HepG2 (cell line): ENCODE measurements around the gene SEMA7A. TPM values are rescaled to one million over a fixed set of nuclear protein-coding genes. Genes with fewer than 3 reads are reported as not detected.

Experiments
- HDAC2 ChIP-seq: sonication (generic); formaldehyde crosslinking; IDR thresholded peaks from 2 replicates; pipeline ENCODE4 v1.4.0; 2020; ENCODE audit warnings: missing genetic modification reagents
- HMGA1 ChIP-seq: sonication (generic); formaldehyde crosslinking; conservative IDR thresholded peaks from 2 replicates; pipeline ENCODE4 v1.4.0; 2020; ENCODE audit warnings: missing genetic modification reagents
- KLF13 ChIP-seq: sonication (generic); formaldehyde crosslinking; IDR thresholded peaks from 2 replicates; pipeline ENCODE4 v1.4.0; 2020; ENCODE audit warnings: mild to moderate bottlenecking, missing genetic modification reagents
- KLF16 ChIP-seq, 2 experiments: sonication (generic) in 1 of 2; formaldehyde crosslinking in 1 of 2; IDR thresholded peaks; 2 replicates each; pipeline versions ENCODE4 v1.6.1 to v1.8.0; 2016 to 2023; ENCODE audit warnings: missing genetic modification reagents in 2 of 2, missing compliant biosample characterization in 1 of 2
- KLF9 ChIP-seq: IDR thresholded peaks from 2 replicates; pipeline ENCODE4 v1.6.1; 2016; ENCODE audit warnings: low read depth
- KMT2B ChIP-seq: IDR thresholded peaks from 2 replicates; pipeline ENCODE4 v1.6.1; 2016; ENCODE audit warnings: missing genetic modification reagents, missing compliant biosample characterization
- MEIS2 ChIP-seq: sonication (generic); formaldehyde crosslinking; IDR thresholded peaks from 2 replicates; pipeline ENCODE4 v1.9.0; 2021; ENCODE audit warnings: mild to moderate bottlenecking, missing genetic modification reagents
- MXI1 ChIP-seq: IDR thresholded peaks from 3 replicates; pipeline ENCODE4 v1.6.1; 2012; ENCODE audit warnings: low read depth, low read length, inconsistent platforms, borderline replicate concordance
- MZF1 ChIP-seq: sonication (generic); formaldehyde crosslinking; IDR thresholded peaks from 2 replicates; pipeline ENCODE4 v1.8.1; 2023; ENCODE audit warnings: mild to moderate bottlenecking, missing genetic modification reagents, borderline replicate concordance
- NCOR1 ChIP-seq: fragments of 200-600 bp; sonication (generic); IDR thresholded peaks from 2 replicates; pipeline ENCODE4 v1.7.0; 2017; ENCODE audit warnings: antibody characterized with exemption, low read length, borderline replicate concordance
- PCBP1 ChIP-seq: fragments of 200-400 bp; formaldehyde crosslinking; IDR thresholded peaks from 2 replicates; pipeline ENCODE4 v1.6.1; 2017; ENCODE audit warnings: mild to moderate bottlenecking, low read depth, low read length, borderline replicate concordance
- PITX1 ChIP-seq: sonication (generic); formaldehyde crosslinking; IDR thresholded peaks from 2 replicates; pipeline ENCODE4 v1.5.1; 2020; ENCODE audit warnings: mild to moderate bottlenecking, missing genetic modification reagents
- POGZ ChIP-seq: sonication (generic); formaldehyde crosslinking; IDR thresholded peaks from 2 replicates; pipeline ENCODE4 v1.4.0; 2020; ENCODE audit warnings: mild to moderate bottlenecking, missing genetic modification reagents
- POLR2A ChIP-seq, 2 experiments: IDR thresholded peaks; 2 replicates each; pipeline ENCODE4 v1.6.1; 2011; ENCODE audit warnings: low read depth in 2 of 2, low read length in 2 of 2, mild to moderate bottlenecking in 1 of 2, moderate library complexity in 1 of 2; ENCODE audit not compliant: insufficient read depth in 1 of 2
- SALL2 ChIP-seq: sonication (generic); formaldehyde crosslinking; IDR thresholded peaks from 2 replicates; pipeline ENCODE4 v1.8.1; 2023; ENCODE audit warnings: mild to moderate bottlenecking, missing genetic modification reagents, inconsistent platforms
- SP1 ChIP-seq, 2 experiments: fragments of 450-650 bp in 1 of 2; sonication (generic) in 1 of 2; formaldehyde crosslinking in 1 of 2; IDR thresholded peaks; 2 replicates each; pipeline versions ENCODE4 v1.4.0 to v1.6.1; 2016 to 2020; ENCODE audit warnings: missing genetic modification reagents in 1 of 2
- ZBTB21 ChIP-seq: sonication (generic); formaldehyde crosslinking; IDR thresholded peaks from 2 replicates; pipeline ENCODE4 v1.4.0; 2020; ENCODE audit warnings: missing genetic modification reagents
- ZMYM4 ChIP-seq: sonication (generic); formaldehyde crosslinking; IDR thresholded peaks from 2 replicates; pipeline ENCODE4 v1.8.1; 2023; ENCODE audit warnings: mild to moderate bottlenecking, missing genetic modification reagents
- ZNF17 ChIP-seq: sonication (generic); formaldehyde crosslinking; IDR thresholded peaks from 2 replicates; pipeline ENCODE4 v1.5.0; 2020; ENCODE audit warnings: mild to moderate bottlenecking, missing genetic modification reagents
- ZNF326 ChIP-seq: sonication (generic); formaldehyde crosslinking; IDR thresholded peaks from 2 replicates; pipeline ENCODE4 v1.4.0; 2020; ENCODE audit warnings: missing genetic modification reagents, borderline replicate concordance
- ZNF337 ChIP-seq: sonication (generic); formaldehyde crosslinking; IDR thresholded peaks from 2 replicates; pipeline ENCODE4 v1.5.1; 2020; ENCODE audit warnings: missing genetic modification reagents, low read depth, mild to moderate bottlenecking, borderline replicate concordance
- ZNF343 ChIP-seq: sonication (generic); formaldehyde crosslinking; IDR thresholded peaks from 2 replicates; pipeline ENCODE4 v1.4.0; 2020; ENCODE audit warnings: mild to moderate bottlenecking, missing genetic modification reagents
- ZNF557 ChIP-seq: sonication (generic); formaldehyde crosslinking; IDR thresholded peaks from 2 replicates; pipeline ENCODE4 v1.4.0; 2020; ENCODE audit warnings: missing genetic modification reagents
- ZNF7 ChIP-seq: IDR thresholded peaks from 2 replicates; pipeline ENCODE4 v1.6.1; 2016; ENCODE audit warnings: missing biosample characterization, missing genetic modification reagents
- ZNF775 ChIP-seq: sonication (generic); formaldehyde crosslinking; IDR thresholded peaks from 2 replicates; pipeline ENCODE4 v1.4.0; 2020; ENCODE audit warnings: missing genetic modification reagents, mild to moderate bottlenecking, moderate library complexity, borderline replicate concordance
- polyA plus RNA-seq, 8 experiments: library from polyadenylated mRNA; depleted of rRNA in 3 of 8; stranded (reverse) in 7 of 8; unstranded in 1 of 8; fragments of >200 nt; fragmentation: Illumina TruSeq in 4 of 8; extraction: Trizol in 4 of 8; gene quantifications; 2 replicates each; pipeline versions ENCODE4 v1.2.1 to v1.2.3, GENCODE V29; 2011 to 2016; ENCODE audit warnings: low read depth in 4 of 8, missing spikeins in 1 of 8, mixed read lengths in 1 of 8; ENCODE audit not compliant: insufficient read depth in 1 of 8
- total RNA-seq, 5 experiments: library from RNA; depleted of rRNA; stranded (reverse); fragments of >200 nt; fragmentation: Illumina TruSeq; extraction: Trizol; gene quantifications; 2 replicates each; pipeline ENCODE4 v1.2.3, GENCODE V29; 2016; ENCODE audit warnings: low read depth in 1 of 5
- TF ChIP-seq, protein P1 (sequence below): IDR thresholded peaks from 2 replicates; pipeline ENCODE4 v1.6.1; 2016; ENCODE audit warnings: missing compliant biosample characterization, missing genetic modification reagents, borderline replicate concordance
- TF ChIP-seq, protein P2 (sequence below): sonication (generic); formaldehyde crosslinking; conservative IDR thresholded peaks from 2 replicates; pipeline ENCODE4 v1.8.1; 2023; ENCODE audit warnings: missing genetic modification reagents
- TF ChIP-seq, protein P3 (sequence below): sonication (generic); formaldehyde crosslinking; conservative IDR thresholded peaks from 2 replicates; pipeline ENCODE4 v1.4.0; 2020; ENCODE audit warnings: missing genetic modification reagents

SEMA7A gene
- total and polyA plus RNA-seq, 2 of the 13 experiments (the other 11 are each of a cell fraction or from before 2014, with no cell fraction given) = 9.0 to 15.8 TPM

DNA sequence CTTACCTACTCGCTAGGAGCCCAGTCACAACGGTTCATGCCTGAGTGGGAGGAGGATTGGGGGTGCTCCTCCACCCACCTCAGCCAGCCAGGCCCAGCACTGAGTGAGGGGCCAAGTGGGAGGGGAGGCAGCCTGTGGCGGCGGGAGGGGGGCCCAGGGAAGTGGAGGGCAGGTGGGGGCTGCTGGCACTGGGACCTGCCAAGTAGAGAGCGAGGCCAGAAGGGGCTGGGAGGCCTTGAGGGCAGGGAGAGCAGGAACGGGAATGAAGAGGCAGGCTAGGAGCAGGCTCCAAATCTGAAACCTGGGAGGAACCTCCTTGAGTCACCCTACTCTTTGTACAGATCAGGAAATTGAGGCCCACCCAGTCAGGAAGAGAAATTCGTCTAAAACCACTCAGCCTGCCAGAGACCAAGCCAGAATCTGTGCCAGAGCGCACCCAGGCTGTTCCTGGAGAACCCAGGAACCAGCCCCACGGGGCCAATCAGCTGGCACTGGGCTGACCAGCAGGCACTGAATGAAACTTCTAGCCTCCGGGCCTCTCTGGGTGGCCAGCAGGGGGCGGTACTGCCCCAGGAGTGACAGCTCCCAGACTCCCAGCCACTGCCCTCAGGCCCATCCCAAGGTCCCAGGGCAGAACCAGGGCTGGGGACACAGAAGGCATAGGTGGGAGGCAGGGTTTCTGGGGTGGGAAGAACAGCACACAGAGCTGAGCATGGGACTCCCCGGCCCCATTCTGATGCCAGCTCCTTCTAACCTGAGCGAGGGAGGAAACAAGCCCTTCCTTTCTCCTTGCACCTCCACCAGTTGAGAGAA is 51.5 kb downstream of the SEMA7A start (continued):
- TF ChIP-seq MEIS2 (CRISPR knock-in tag) (0 out of 2 replicates have a peak, but pooled peaks have one; percentile 23), KLF13 (CRISPR knock-in tag) (0 out of 2 replicates have a peak, but pooled peaks have one; percentile 30), POLR2A (IDR thresholded peaks at IDR 0.05; ENCODE audit: insufficient read depth in 1 of 2, low read depth in 2 of 2, low read length in 2 of 2) (no peak), NCOR1 (no peak), MXI1 (peak; percentile 63; the same call in 1 of the 3 replicates), ZNF343 (CRISPR knock-in tag) (no peak), ZBTB21 (no peak), KMT2B (CRISPR knock-in tag) (peak; percentile 42; the same call in 1 of the 2 replicates), ZNF337 (no peak), ZNF557 (no peak), PCBP1 (no peak), HDAC2 (CRISPR knock-in tag) (no peak), SALL2 (CRISPR knock-in tag) (no peak), POGZ (no peak), SP1 (IDR thresholded peaks at IDR 0.05) (no peak), SP1 (CRISPR knock-in tag; IDR thresholded peaks at IDR 0.05) (no peak), MZF1 (CRISPR knock-in tag) (no peak), ZMYM4 (CRISPR knock-in tag) (no peak), HMGA1 (CRISPR knock-in tag) (no peak), KLF16 (CRISPR knock-in tag; IDR thresholded peaks at IDR 0.05) (peak in 1 of 2 experiments; percentile 23; a peak in 1 of 4 replicates), ZNF326 (CRISPR knock-in tag) (no peak), ZNF7 (CRISPR knock-in tag) (no peak), ZNF17 (CRISPR knock-in tag) (no peak), KLF9 (CRISPR knock-in tag) (no peak), ZNF775 (CRISPR knock-in tag) (no peak), PITX1 (CRISPR knock-in tag) (no peak)
- TF ChIP-seq, protein P1, sequence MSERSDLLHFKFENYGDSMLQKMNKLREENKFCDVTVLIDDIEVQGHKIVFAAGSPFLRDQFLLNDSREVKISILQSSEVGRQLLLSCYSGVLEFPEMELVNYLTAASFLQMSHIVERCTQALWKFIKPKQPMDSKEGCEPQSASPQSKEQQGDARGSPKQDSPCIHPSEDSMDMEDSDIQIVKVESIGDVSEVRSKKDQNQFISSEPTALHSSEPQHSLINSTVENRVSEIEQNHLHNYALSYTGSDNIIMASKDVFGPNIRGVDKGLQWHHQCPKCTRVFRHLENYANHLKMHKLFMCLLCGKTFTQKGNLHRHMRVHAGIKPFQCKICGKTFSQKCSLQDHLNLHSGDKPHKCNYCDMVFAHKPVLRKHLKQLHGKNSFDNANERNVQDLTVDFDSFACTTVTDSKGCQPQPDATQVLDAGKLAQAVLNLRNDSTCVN = no peak
- TF ChIP-seq, protein P2, sequence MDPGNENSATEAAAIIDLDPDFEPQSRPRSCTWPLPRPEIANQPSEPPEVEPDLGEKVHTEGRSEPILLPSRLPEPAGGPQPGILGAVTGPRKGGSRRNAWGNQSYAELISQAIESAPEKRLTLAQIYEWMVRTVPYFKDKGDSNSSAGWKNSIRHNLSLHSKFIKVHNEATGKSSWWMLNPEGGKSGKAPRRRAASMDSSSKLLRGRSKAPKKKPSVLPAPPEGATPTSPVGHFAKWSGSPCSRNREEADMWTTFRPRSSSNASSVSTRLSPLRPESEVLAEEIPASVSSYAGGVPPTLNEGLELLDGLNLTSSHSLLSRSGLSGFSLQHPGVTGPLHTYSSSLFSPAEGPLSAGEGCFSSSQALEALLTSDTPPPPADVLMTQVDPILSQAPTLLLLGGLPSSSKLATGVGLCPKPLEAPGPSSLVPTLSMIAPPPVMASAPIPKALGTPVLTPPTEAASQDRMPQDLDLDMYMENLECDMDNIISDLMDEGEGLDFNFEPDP = no peak
- TF ChIP-seq, protein P3, sequence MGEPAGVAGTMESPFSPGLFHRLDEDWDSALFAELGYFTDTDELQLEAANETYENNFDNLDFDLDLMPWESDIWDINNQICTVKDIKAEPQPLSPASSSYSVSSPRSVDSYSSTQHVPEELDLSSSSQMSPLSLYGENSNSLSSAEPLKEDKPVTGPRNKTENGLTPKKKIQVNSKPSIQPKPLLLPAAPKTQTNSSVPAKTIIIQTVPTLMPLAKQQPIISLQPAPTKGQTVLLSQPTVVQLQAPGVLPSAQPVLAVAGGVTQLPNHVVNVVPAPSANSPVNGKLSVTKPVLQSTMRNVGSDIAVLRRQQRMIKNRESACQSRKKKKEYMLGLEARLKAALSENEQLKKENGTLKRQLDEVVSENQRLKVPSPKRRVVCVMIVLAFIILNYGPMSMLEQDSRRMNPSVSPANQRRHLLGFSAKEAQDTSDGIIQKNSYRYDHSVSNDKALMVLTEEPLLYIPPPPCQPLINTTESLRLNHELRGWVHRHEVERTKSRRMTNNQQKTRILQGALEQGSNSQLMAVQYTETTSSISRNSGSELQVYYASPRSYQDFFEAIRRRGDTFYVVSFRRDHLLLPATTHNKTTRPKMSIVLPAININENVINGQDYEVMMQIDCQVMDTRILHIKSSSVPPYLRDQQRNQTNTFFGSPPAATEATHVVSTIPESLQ (CRISPR knock-in tag) = no peak
